Head of caudate nucleus (tissue), 42 donors: Measurements from ENCODE around the gene SNCAIP.
A peak's percentile ranks its signal among the peaks of the same experiment; 100 is the strongest.

Source experiments
- DNase-seq, 42 donors: peaks; one replicate each; pipeline versions ENCODE4 v3.0.0 to v3.0.0-alpha.2; 2020 to 2021; ENCODE audit warnings: mixed read lengths in 7 of 42
- intact Hi-C: fragments of 100-400 bp; cut with DNase I; formaldehyde crosslinking; loops from one replicate; pipeline ENCODE4 v1.15.0; 2022

SNCAIP gene

GRCh38 chr5:122311961-122312590 lies at the start of gene SNCAIP:
Gene SNCAIP (plus strand): TSS chr5:122312237. CDS start chr5:122391135, 78,898 bp downstream.
- intact Hi-C loops, result no loop called here
- DNase-seq, result peak; percentile 20 to 75 (median 53)

GRCh38 chr5:122263352-122264030 lies 48.5 kb upstream of the SNCAIP start:
- intact Hi-C loops, result no loop called here
- no peak for DNase-seq

GRCh38 chr5:122264610-122265009 lies 47.4 kb upstream of the SNCAIP start:
- DNase-seq, result no peak

GRCh38 chr5:122267185-122267584 lies 44.9 kb upstream of the SNCAIP start:
- intact Hi-C loops, result no loop called here

More at GRCh38 chr5:122264610-122265009, 47.4 kb upstream of the SNCAIP start:
- intact Hi-C loops, result no loop called here

GRCh38 chr5:122273696-122274095 lies 38.3 kb upstream of the SNCAIP start:
- DNase-seq, result no peak
- intact Hi-C loops, result no loop called here

More at GRCh38 chr5:122267185-122267584, 44.9 kb upstream of the SNCAIP start:
- DNase-seq, result peak in 20 of 42 donors; percentile 0 to 52 (median 18)

GRCh38 chr5:122283592-122283991 lies 28.4 kb upstream of the SNCAIP start:
- intact Hi-C loops, result no loop called here
- no peak for DNase-seq

- intact Hi-C loops, result no loop called here
- DNase-seq, result no peak
Measured at GRCh38 chr5:122286541-122286940, 25.5 kb upstream of the SNCAIP start.

GRCh38 chr5:122287101-122287500 lies 24.9 kb upstream of the SNCAIP start:
- intact Hi-C loops, result no loop called here
- DNase-seq, result no peak

GRCh38 chr5:122291000-122291901 lies 20.8 kb upstream of the SNCAIP start:
- no peak for DNase-seq
- intact Hi-C loops, result no loop called here

GRCh38 chr5:122292332-122292731 lies 19.7 kb upstream of the SNCAIP start:
- DNase-seq, result no peak
- intact Hi-C loops, result no loop called here

- intact Hi-C loops, result no loop called here
- peak in 7 of 42 donors; percentile 8 to 45 (median 30) for DNase-seq
Measured at GRCh38 chr5:122295138-122295537, 16.9 kb upstream of the SNCAIP start.

GRCh38 chr5:122296871-122297270 lies 15.2 kb upstream of the SNCAIP start:
- no peak for DNase-seq
- intact Hi-C loops, result no loop called here

- intact Hi-C loops, result no loop called here
- DNase-seq, result no peak
Measured at GRCh38 chr5:122297587-122298298, 14.3 kb upstream of the SNCAIP start.

- intact Hi-C loops, result no loop called here
- no peak for DNase-seq
Measured at GRCh38 chr5:122300374-122300773, 11.7 kb upstream of the SNCAIP start.

- intact Hi-C loops, result no loop called here
- DNase-seq, result no peak
Measured at GRCh38 chr5:122301016-122301415, 11.0 kb upstream of the SNCAIP start.

- no peak for DNase-seq
- intact Hi-C loops, result no loop called here
Measured at GRCh38 chr5:122304471-122305215, 7.4 kb upstream of the SNCAIP start.

- no peak for DNase-seq
- intact Hi-C loops, result no loop called here
Measured at GRCh38 chr5:122306461-122306860, 5.6 kb upstream of the SNCAIP start.

GRCh38 chr5:122310889-122311288 lies 1.1 kb upstream of the SNCAIP start:
- peak in 12 of 42 donors; percentile 2 to 42 (median 15) for DNase-seq
- intact Hi-C loops, result no loop called here
